ENCODE results near the gene SCAP.

The SCAP gene

GRCh38 chr3:47412842-47413520 is 62.8 kb downstream of the SCAP start:
- H3K4me3 ChIP-seq (ENCODE audit: low read depth, low read length) = no peak overlapping the region
- TF ChIP-seq CTCF (IDR thresholded peaks at IDR 0.05; ENCODE audit: low read depth, low read length) = no peak

DNA sequence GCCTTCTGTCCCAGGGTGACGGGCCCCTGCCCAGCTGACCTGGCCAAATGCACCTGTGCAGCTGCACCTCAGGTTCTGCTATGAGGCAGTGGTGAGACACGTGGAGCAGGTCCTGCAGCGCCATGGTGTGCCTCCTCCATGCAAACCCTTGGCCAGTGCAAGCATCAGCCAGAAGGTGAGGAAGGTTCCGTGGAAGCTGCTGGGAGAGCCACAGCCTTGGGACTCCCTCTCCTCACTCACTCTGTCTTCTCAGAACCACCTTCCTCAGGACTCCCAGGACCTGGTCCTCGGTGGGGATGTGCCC is 63.3 kb downstream of the SCAP start:
- no peak for TF ChIP-seq CTCF (IDR thresholded peaks at IDR 0.05; ENCODE audit: low read depth, low read length)
- H3K4me3 ChIP-seq (ENCODE audit: low read depth, low read length) = no peak overlapping the region

- no peak for TF ChIP-seq CTCF (IDR thresholded peaks at IDR 0.05; ENCODE audit: low read depth, low read length)
- H3K4me3 ChIP-seq (ENCODE audit: low read depth, low read length) = no peak overlapping the region
These were observed 63.9 kb downstream of the SCAP start for GRCh38 chr3:47411696-47412452.

GRCh38 chr3:47410801-47411646 is 64.7 kb downstream of the SCAP start:
- H3K4me3 ChIP-seq (ENCODE audit: low read depth, low read length) = no peak overlapping the region
- TF ChIP-seq CTCF (IDR thresholded peaks at IDR 0.05; ENCODE audit: low read depth, low read length) = no peak

- TF ChIP-seq CTCF (IDR thresholded peaks at IDR 0.05; ENCODE audit: low read depth, low read length) = no peak
- no peak overlapping the region for H3K4me3 ChIP-seq (ENCODE audit: low read depth, low read length)
These were observed 65.4 kb downstream of the SCAP start for GRCh38 chr3:47410417-47410720.

DNA sequence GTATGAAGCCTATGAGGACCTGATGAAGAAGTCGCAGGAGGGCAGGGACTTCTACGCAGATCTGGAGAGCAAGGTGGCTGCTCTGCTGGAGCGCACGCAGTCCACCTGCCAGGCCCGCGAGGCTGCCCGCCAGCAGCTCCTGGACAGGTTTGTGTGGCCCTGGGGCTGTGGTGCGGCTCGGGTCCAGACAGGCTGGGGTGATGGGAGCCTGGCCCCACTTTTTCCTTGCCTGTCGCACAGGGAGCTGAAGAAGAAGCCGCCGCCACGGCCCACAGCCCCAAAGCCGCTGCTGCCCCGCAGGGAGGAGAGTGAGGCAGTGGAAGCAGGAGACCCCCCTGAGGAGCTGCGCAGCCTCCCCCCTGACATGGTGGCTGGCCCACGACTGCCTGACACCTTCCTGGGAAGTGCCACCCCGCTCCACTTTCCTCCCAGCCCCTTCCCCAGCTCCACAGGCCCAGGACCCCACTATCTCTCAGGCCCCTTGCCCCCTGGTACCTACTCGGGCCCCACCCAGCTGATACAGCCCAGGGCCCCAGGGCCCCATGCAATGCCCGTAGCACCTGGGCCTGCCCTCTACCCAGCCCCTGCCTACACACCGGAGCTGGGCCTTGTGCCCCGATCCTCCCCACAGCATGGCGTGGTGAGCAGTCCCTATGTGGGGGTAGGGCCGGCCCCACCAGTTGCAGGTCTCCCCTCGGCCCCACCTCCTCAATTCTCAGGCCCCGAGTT is 65.9 kb downstream of the SCAP start:
- no peak overlapping the region for H3K4me3 ChIP-seq (ENCODE audit: low read depth, low read length)
- no peak for TF ChIP-seq CTCF (IDR thresholded peaks at IDR 0.05; ENCODE audit: low read depth, low read length)
